ENCODE data around the gene ASIP. TPM values are rescaled to one million over a fixed set of nuclear protein-coding genes. Genes with fewer than 3 reads are reported as not detected.

Gene ASIP
- total RNA-seq, 1 experiment from 2014 or later: not detected

GRCh38 chr20:34311118-34312023 lies 70.1 kb downstream of the ASIP start:
- no peak for DNase-seq (ENCODE audit: low read depth)

GRCh38 chr20:34312024-34312460 lies 70.8 kb downstream of the ASIP start:
- DNase-seq (ENCODE audit: low read depth): no peak

GRCh38 chr20:34312544-34313217 lies 71.5 kb downstream of the ASIP start:
- DNase-seq (ENCODE audit: low read depth): peak; percentile 83

- no peak for DNase-seq (ENCODE audit: low read depth)
Observed at GRCh38 chr20:34315236-34315635, 74.0 kb downstream of the ASIP start.

GRCh38 chr20:34316196-34316814 lies 75.1 kb downstream of the ASIP start:
- DNase-seq (ENCODE audit: low read depth): peak; percentile 48

Other genes with a start within 250 kb of the ASIP start
- gene RALY, start 247.5 kb upstream of the ASIP start, total RNA-seq (2014; rRNA removed): 108 and 121 TPM in 2 replicates
- gene EIF2S2, start 129.2 kb upstream of the ASIP start, total RNA-seq (2014; rRNA removed): 73.9 and 83.6 TPM in 2 replicates
- 137 and 141 TPM in 2 replicates for gene AHCY, start 61.9 kb downstream of the ASIP start, total RNA-seq (2014; rRNA removed)
- gene ITCH, start 121.8 kb downstream of the ASIP start, total RNA-seq (2014; rRNA removed): 38.7 and 38.9 TPM in 2 replicates